ENCODE results near the gene CAPZB.

Gene CAPZB

GRCh38 chr1:19325368-19325957 lies 159.9 kb downstream of the CAPZB start:
- no peak for FAIRE-seq
- DNase-seq (ENCODE audit: insufficient read length, low spot score): no peak
- TF ChIP-seq POLR2A (IDR thresholded peaks at IDR 0.05; ENCODE audit: low read depth, low read length): no peak

DNA sequence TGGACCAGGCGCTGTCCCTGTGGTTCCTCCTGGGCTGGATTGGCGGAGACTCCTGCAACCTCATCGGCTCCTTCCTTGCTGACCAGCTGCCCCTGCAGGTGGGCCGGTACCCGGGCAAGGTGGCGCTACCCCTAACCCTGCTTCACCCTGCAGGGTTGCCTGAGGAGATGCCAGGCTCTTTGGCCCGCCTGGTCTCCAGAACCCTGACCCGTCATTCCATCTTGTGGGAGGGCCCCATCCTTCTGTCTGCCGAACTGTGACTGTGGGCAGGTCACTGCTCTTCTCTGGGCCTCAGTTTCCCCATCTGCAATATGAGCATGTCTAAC lies 160.7 kb downstream of the CAPZB start:
- DNase-seq (ENCODE audit: insufficient read length, low spot score) (no peak), FAIRE-seq (no peak)
- no peak for TF ChIP-seq POLR2A (IDR thresholded peaks at IDR 0.05; ENCODE audit: low read depth, low read length)

DNA sequence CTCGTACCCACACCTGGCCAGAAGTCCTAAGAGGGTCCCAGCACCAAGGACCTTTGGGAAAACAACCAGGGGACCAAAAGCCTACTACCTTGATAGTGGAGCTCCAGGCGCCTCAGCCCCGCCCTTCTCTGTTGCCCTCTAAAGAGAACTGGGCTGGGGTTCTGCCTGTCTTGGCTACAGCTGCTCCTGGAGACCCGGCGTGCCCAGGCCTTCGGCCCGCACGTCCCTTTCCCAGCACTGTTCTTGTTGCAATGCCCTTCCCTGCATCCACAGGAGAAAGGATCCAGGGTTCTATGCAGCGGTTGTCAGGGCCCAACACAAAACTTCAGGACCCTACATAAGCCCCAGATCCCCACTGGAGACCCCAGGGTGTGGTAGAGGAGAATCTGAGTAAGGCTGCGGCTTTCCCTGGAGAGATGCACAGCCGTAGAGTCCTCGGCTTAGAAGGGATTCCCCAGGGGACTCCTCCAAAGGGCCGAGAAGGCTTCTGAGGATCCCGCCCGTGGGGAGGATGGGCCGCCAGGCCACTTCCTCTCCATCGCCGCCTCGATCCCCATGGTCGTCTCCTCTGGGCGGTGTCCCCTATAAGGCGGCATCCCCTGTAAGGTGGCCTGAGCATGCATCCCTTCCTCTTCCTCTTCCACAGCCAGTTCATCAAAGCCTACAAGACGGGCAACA lies 161.2 kb downstream of the CAPZB start:
- DNase-seq (ENCODE audit: insufficient read length, low spot score) (no peak), FAIRE-seq (no peak)
- no peak for TF ChIP-seq POLR2A (IDR thresholded peaks at IDR 0.05; ENCODE audit: low read depth, low read length)

GRCh38 chr1:19322481-19322880 lies 162.9 kb downstream of the CAPZB start:
- TF ChIP-seq POLR2A (IDR thresholded peaks at IDR 0.05; ENCODE audit: low read depth, low read length): no peak
- no peak for FAIRE-seq

DNA sequence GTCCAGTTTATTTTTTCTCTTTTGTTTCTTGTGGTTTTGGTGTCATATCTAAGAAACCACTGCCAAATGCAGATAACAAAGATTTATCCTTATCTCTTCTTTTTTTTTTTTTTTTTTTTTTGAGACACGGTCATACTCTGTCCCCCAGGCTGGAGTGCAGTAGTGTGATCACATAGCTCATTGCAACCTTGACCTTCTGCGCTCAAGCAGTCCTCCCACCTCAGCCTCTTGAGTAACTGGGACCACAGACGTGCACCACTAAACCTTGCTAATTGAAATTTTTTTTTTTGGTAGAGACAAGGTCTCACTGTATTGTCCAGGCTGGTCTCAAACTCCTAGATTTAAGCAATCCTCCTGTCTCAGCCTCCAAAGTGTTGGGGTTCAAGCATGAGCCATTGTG lies 164.3 kb downstream of the CAPZB start:
- no peak for DNase-seq (ENCODE audit: insufficient read length, low spot score)
- FAIRE-seq: no peak
- TF ChIP-seq POLR2A (IDR thresholded peaks at IDR 0.05; ENCODE audit: low read depth, low read length): no peak

More at GRCh38 chr1:19322481-19322880, 162.9 kb downstream of the CAPZB start:
- DNase-seq (ENCODE audit: insufficient read length, low spot score): no peak

GRCh38 chr1:19319196-19319595 lies 166.1 kb downstream of the CAPZB start:
- no peak for TF ChIP-seq POLR2A (IDR thresholded peaks at IDR 0.05; ENCODE audit: low read depth, low read length)
- DNase-seq (ENCODE audit: insufficient read length, low spot score) (no peak), FAIRE-seq (no peak)

DNA sequence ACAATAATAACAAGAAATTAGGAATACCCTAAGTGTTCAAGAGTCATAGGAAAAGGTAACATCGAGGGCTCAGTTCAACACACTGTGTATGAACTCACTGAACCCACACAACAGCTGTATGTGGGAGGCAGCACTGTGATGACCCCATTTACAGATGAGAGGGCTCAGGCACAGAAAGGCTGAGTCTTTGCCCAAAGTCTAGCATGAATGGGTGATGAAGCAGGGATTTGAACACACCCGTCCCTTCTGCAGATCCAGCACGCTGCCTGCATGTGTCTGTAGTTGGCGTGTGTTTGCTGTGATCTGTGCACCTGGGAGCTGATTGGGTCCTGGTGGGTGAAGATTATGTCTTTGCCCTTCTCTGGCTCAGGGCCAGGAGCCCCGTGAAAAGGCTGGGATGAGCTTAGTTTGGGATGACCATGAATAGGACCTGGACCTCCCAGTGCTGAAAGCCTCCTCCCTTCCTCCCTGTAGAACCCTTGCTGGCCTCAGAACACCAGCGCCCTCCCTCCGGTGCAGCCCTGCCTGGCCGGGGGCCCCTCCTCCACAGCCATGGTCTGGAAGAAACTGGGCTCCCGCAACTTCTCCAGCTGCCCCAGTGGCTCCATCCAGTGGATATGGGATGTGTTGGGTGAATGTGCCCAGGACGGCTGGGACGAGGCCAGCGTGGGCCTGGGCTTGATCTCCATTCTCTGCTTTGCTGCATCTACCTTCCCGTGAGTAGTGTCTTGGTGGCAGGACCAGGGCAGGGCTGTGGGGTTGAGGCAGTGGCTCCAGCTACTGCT lies 168.0 kb downstream of the CAPZB start:
- no peak for DNase-seq (ENCODE audit: insufficient read length, low spot score)
- FAIRE-seq: no peak
- TF ChIP-seq POLR2A (IDR thresholded peaks at IDR 0.05; ENCODE audit: low read depth, low read length): no peak

DNA sequence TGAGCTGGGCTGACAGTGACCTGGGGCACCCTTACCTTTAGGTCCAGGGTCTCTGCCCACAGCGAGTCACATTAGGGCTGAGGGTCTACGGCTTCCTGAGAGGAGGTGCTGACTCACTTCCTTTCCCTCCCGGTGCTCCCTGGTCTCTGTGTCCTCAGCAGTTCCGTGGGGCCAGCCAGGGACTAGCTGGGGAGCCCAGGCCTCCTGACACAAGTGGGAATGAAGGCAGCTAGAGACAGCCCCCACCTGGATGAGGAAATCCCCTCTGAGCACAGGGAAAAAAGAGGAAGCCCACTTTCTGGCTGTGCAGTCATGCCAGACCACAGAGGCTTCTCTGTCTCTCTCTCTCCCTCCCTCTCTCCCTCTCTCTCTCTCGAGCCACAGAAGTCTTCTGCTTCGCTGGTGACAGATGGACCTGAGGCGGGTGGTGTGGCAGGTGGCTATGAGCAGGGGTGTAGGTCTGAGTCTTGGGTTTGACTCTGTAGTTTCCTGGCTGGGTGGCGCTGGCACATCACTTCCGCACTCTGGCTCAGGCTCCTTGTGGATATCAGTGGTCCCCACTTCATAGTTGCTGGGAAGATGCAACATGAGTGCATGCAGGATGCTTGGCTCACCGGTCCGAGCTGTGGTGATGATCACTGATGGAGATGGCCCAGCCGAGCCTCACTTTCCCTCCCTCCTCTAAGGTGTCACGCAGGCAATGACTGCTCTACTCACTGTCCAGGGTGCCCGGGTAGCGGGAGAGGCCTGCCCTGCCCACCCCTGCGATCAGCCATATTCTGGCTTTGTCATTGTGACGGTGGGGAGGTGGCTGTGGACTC lies 169.8 kb downstream of the CAPZB start:
- DNase-seq (ENCODE audit: insufficient read length, low spot score) (peak; percentile 25), FAIRE-seq (no peak)
- TF ChIP-seq POLR2A (IDR thresholded peaks at IDR 0.05; ENCODE audit: low read depth, low read length): no peak

- DNase-seq (ENCODE audit: insufficient read length, low spot score) (no peak), FAIRE-seq (no peak)
- TF ChIP-seq POLR2A (IDR thresholded peaks at IDR 0.05; ENCODE audit: low read depth, low read length): no peak
Observed at GRCh38 chr1:19313961-19314882, 171.1 kb downstream of the CAPZB start.

DNA sequence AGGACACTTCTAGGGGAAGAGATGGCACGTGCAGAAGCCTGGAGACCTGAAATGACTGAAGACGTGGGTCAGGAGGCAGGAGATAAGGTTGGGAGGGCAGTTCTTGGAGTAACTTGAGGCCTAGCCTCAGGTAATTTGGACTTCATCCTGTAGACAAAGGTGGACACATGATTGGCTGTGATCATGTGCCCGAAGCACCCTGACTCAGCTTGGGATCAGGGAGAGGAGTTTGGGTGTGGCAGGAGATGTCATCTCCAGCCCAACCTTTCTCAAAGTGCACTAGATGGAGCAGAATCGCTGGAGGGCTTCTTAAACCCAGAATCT lies 171.7 kb downstream of the CAPZB start:
- no peak for FAIRE-seq

DNA sequence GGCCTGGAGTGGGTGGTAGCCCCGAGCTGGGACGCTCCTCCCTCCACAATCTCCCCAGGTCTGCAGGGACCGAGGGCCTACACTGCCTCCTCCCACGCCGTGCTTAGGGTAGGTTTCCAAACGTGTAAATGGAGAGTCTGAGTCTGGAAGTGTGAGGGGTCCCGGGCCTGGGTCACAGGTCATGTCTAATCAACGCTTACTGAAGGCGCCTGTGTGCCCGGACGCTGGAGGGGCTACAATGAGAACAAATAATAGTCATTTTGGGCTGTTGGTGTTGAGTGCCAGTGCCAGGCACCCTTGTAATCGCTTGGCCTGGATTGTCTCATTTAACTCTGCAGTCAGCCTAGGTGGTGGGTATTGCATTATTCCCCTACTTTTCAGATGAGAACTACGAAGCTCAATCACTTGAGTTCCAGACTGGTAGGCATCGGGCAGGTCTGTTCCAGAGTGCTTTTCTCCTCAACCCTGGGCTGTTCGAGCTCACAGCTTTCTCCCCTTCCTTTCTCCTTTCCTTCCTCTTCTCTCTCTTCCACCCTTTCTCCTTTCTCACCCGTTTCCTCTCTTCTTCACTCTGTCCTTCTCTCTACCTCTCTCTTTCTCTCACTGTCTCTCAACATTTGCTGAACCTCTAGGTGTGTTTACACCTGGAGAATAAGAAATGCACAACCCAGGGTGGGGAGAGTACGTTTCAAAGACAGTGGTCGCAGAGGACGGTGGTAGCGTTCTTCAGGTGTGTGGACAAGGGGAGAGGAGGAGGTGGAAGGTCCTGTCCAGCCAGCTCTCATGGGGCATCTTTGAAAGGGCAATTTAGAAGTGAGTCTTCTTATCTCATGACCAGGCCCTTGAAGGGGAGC lies 172.3 kb downstream of the CAPZB start:
- DNase-seq (ENCODE audit: insufficient read length, low spot score) (no peak), FAIRE-seq (no peak)
- TF ChIP-seq POLR2A (IDR thresholded peaks at IDR 0.05; ENCODE audit: low read depth, low read length): no peak

More for the DNA sequence above, 171.7 kb downstream of the CAPZB start:
- TF ChIP-seq POLR2A (IDR thresholded peaks at IDR 0.05; ENCODE audit: low read depth, low read length): no peak
- DNase-seq (ENCODE audit: insufficient read length, low spot score): no peak

All from H54 (cell line).